Prostate gland (tissue), 2 donors: ENCODE measurements around the gene LRRC28. TPM values are rescaled to one million over a fixed set of nuclear protein-coding genes. Genes with fewer than 3 reads are reported as not detected.
"Not testable (repeated sequence)": the region's sequence is repeated elsewhere in the genome, so short reads cannot be mapped to it uniquely, and the experiment has no call there.

ENCODE experiments used
- DNase-seq: peaks from one replicate; pipeline ENCODE4 v3.0.0-alpha.2; 2019; ENCODE audit warnings: low spot score
- H3K27ac ChIP-seq, 2 donors: fragments of 200-600 bp; sonication (generic); 2 replicates each; pipeline ENCODE4 v1.5.1; 2017 to 2019
- H3K27me3 ChIP-seq: fragments of 200-600 bp; sonication (generic); replicated peaks from 2 replicates; pipeline ENCODE4 v1.5.1; 2019; ENCODE audit not compliant: insufficient read depth
- H3K36me3 ChIP-seq, 2 donors: fragments of 200-600 bp; sonication (generic); 1 replicate in 1 of 2; 2 replicates in 1 of 2; pipeline versions ENCODE4 v1.5.1 to v1.8.1; 2017 to 2019
- H3K4me1 ChIP-seq: fragments of 200-600 bp; sonication (generic); replicated peaks from 2 replicates; pipeline ENCODE4 v1.5.1; 2019
- H3K4me3 ChIP-seq, 2 donors: fragments of 200-600 bp; sonication (generic); 2 replicates each; pipeline ENCODE4 v1.5.1; 2017 to 2019
- H3K9me3 ChIP-seq: fragments of 200-600 bp; sonication (generic); 2 replicates; pipeline ENCODE4 v1.5.1; 2017
- POLR2A ChIP-seq: fragments of 450-650 bp; IDR thresholded peaks from one replicate; pipeline ENCODE4 v1.6.1; 2016; ENCODE audit warnings: antibody characterized with exemption, mild to moderate bottlenecking
- POLR2AphosphoS5 ChIP-seq: sonication (generic); formaldehyde crosslinking; IDR thresholded peaks from one replicate; pipeline ENCODE4 v1.6.1; 2017; ENCODE audit warnings: antibody characterized with exemption
- WGBS: methylation state at CpG from one replicate; pipeline ENCODE4 v1.1.5; 2018; 5-methylcytosine and 5-hydroxymethylcytosine counted together
- intact Hi-C: fragments of 100-400 bp; cut with DNase I; formaldehyde crosslinking; loops from one replicate; pipeline ENCODE4 v1.14.2; 2022
- total RNA-seq, 2 donors: library from RNA; depleted of rRNA; stranded (reverse); fragments of >200 nt; gene quantifications; one replicate each; pipeline ENCODE4 v1.1.0, GENCODE V29; 2016
- TF ChIP-seq, protein P1 (sequence below), 4 experiments: fragments of 200-600 bp in 2 of 4; fragments of 450-650 bp in 2 of 4; sonication (generic) in 2 of 4; IDR thresholded peaks; 1 replicate in 3 of 4; 2 replicates in 1 of 4; pipeline ENCODE4 v1.5.1; 2016 to 2019; ENCODE audit warnings: antibody characterized with exemption in 4 of 4, mild to moderate bottlenecking in 2 of 4, moderate library complexity in 2 of 4

LRRC28 gene
- total RNA-seq, 2 donors from 2014 or later: 16.0 to 36.8 TPM

DNA sequence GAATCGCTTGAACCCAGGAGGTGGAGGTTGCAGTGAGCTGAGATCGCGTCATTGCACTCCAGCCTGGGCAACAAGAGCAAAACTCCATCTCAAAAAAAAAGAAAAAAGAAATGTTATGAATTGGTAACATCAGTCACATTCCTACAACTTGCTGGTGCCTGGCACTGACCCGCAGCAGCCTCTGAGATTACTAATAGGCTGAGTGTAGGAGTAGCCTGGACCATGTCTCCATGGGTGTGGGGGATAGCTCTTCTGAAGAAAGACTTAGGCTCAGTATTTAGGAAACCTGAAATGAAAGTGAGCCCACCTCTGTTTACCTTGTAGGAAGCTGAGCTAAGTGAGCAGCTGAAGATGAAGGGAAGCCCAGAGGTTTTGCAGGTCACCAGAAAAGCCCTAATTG is 148.3 kb downstream of the LRRC28 start:
- TF ChIP-seq, protein P1, sequence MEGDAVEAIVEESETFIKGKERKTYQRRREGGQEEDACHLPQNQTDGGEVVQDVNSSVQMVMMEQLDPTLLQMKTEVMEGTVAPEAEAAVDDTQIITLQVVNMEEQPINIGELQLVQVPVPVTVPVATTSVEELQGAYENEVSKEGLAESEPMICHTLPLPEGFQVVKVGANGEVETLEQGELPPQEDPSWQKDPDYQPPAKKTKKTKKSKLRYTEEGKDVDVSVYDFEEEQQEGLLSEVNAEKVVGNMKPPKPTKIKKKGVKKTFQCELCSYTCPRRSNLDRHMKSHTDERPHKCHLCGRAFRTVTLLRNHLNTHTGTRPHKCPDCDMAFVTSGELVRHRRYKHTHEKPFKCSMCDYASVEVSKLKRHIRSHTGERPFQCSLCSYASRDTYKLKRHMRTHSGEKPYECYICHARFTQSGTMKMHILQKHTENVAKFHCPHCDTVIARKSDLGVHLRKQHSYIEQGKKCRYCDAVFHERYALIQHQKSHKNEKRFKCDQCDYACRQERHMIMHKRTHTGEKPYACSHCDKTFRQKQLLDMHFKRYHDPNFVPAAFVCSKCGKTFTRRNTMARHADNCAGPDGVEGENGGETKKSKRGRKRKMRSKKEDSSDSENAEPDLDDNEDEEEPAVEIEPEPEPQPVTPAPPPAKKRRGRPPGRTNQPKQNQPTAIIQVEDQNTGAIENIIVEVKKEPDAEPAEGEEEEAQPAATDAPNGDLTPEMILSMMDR (IDR thresholded peaks at IDR 0.05): no peak
- TF ChIP-seq POLR2AphosphoS5 (no peak), POLR2A (no peak)
- Histone ChIP-seq H3K27me3 (no peaks in the 10 kb centered on the region), H3K9me3 (no peaks in the 10 kb centered on the region), H3K4me1 (no peaks in the 10 kb centered on the region), H3K36me3 (no peaks in the 10 kb centered on the region), H3K4me3 (no peak overlapping the region), H3K27ac (no peak overlapping the region)
- intact Hi-C loops: loop anchor here (10.0 kb wide), 2 partner anchors 105 to 305 kb away; no protein-coding TSS in a partner anchor
- 95% methylated on average over 4 of the region's 4 CpGs for WGBS
- DNase-seq: no peak

DNA sequence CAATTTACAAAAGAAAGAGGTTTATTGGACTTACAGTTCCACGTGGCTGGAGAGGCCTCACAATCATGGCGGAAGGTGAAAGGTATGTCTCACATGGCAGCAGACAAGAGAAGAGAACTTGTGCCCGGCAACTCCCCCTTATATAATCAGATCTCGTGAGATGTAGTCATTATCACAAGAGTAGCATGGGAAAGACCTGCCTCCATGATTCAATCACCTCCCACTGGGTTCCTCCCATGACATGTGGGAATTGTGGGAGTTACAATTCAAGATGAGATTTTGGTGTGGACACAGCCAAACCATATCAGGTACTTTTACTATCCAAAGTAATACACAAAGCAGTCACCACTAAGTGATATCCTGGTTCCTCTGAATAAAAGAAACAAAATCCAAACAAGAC is 149.9 kb downstream of the LRRC28 start:
- H3K4me1 ChIP-seq, DNase-seq, H3K9me3 ChIP-seq, H3K4me3 ChIP-seq, H3K27me3 ChIP-seq, H3K36me3 ChIP-seq, H3K27ac ChIP-seq: not testable (repeated sequence)
- 92% methylated on average over 4 of the region's 4 CpGs for WGBS
- intact Hi-C loops: loop anchor here (10.0 kb wide), 2 partner anchors 106 to 304 kb away; no protein-coding TSS in a partner anchor

DNA sequence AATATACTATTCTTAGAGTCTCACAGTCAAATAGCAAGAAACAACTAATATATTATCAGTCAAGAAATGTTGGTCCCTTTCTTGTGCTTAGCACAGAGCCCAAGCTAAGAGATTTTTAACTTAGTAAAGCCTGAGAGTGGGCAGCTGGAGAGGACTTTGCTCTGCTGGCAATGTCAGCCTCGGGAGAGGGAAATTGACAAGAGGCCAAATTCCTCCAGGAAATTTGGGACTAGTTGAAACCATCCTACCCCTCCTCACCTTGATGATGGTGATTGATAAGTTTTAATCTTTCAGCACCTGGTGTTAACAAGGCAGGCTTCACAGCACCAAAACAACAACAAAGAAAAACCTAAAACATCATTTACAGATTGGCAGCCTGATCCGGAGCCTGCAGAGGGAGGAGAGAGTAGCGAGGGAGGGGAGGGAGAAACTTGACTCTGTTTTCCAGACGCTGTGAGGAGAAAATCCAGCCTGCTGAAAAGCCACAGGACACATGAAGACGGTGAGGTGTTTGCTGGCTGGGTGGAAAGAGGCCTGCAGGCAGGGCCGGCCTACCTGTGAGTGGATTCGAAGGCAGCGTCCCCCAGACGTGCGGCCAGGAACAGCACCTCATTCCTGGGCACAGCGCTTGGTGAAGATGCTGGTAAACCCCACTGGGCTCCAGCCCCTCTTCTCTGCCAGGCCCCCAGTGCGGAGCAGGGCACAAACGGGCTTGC is 150.9 kb downstream of the LRRC28 start:
- H3K36me3 ChIP-seq: no peaks in the 10 kb centered on the region
- H3K4me3 ChIP-seq: no peak overlapping the region
- H3K27ac ChIP-seq: no peak overlapping the region
- no peaks in the 10 kb centered on the region for H3K27me3 ChIP-seq
- WGBS: 42% methylated on average over 13 of the region's 13 CpGs
- H3K9me3 ChIP-seq: no peaks in the 10 kb centered on the region
- intact Hi-C loops: loop anchor here (10.0 kb wide), 2 partner anchors 107 to 303 kb away; no protein-coding TSS in a partner anchor
- TF ChIP-seq, protein P1 (IDR thresholded peaks at IDR 0.05): no peak
- TF ChIP-seq POLR2A (no peak), POLR2AphosphoS5 (no peak)
- no peak for DNase-seq
- H3K4me1 ChIP-seq: no peaks in the 10 kb centered on the region

DNA sequence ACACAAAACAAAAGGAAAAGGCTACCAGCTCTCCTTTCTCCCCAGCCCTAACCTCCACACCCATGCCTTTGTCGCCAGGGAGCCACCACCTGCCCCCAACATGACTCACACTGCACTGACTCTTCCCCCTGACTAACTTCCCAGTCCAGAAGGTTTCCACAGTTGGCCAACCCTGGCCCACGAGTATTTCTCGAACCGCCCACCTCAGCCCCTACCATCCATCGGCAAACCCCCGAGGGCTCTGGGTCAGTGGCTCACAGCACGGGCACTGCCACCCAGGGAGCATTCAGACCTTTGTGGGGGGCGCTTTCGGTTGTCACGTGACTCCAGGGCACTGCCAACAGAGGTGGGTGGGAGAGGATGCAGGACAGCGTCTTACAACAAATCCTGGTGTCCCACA is 152.3 kb downstream of the LRRC28 start:
- Histone ChIP-seq H3K36me3 (no peaks in the 10 kb centered on the region), H3K9me3 (no peaks in the 10 kb centered on the region), H3K4me3 (no peak overlapping the region), H3K4me1 (no peaks in the 10 kb centered on the region), H3K27me3 (no peaks in the 10 kb centered on the region), H3K27ac (no peak overlapping the region)
- no peak for DNase-seq
- WGBS: 90% methylated on average over 11 of the region's 11 CpGs
- TF ChIP-seq POLR2AphosphoS5: no peak
- TF ChIP-seq, protein P1 (IDR thresholded peaks at IDR 0.05): no peak
- no peak for TF ChIP-seq POLR2A
- intact Hi-C loops: loop anchor here (10.0 kb wide), 2 partner anchors 109 to 301 kb away; no protein-coding TSS in a partner anchor

DNA sequence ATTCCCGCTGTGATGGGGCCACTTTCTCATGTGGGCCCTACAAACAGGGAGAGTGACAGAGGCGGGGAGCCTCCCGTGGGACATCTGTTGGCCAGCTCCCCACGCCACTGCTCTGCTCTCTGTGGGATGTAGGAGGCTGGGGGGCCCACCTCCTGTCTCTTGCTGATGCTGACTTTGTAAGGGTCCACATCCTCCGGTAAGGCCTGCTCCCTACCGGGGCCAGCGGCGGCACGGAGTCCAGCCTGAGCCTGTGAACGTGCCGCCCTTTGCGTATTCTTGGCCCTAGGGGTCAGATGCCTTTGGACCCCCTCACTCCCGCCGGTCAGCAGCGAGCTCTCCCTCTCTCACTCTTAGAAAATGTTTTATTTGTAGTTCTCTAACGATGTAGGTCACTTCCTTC is 153.2 kb downstream of the LRRC28 start:
- H3K4me1 ChIP-seq: no peaks in the 10 kb centered on the region
- intact Hi-C loops: loop anchor here (10.0 kb wide), 2 partner anchors 110 to 300 kb away; no protein-coding TSS in a partner anchor
- H3K27ac ChIP-seq: no peak overlapping the region
- no peak for DNase-seq
- H3K36me3 ChIP-seq: no peaks in the 10 kb centered on the region
- TF ChIP-seq, protein P1 (IDR thresholded peaks at IDR 0.05): no peak
- TF ChIP-seq POLR2AphosphoS5: no peak
- no peak for TF ChIP-seq POLR2A
- H3K27me3 ChIP-seq: no peaks in the 10 kb centered on the region
- WGBS: 89% methylated on average over 16 of the region's 16 CpGs
- no peaks in the 10 kb centered on the region for H3K9me3 ChIP-seq
- no peak overlapping the region for H3K4me3 ChIP-seq
